Sciatic nerve (tissue), 1 donor: ENCODE measurements around the gene CCNC. TPM values are rescaled to one million over a fixed set of nuclear protein-coding genes. Genes with fewer than 3 reads are reported as not detected.

Experiments used
- total RNA-seq: library from RNA; stranded (reverse); fragmentation: NEBNext Ultra II Directional; extraction: Animal tissue kit (Norgen Biotek cat#: 25700); gene quantifications from one replicate; pipeline ENCODE4 v1.2.1, GENCODE V29; 2021
- donor health status: DM: no; HTN: no; CAD: no.

CCNC gene
- total RNA-seq, 1 donor from 2014 or later, result 32.5 TPM

Other genes with a start within 250 kb of the CCNC start
- 0.49 TPM for gene FAXC, start 219.0 kb downstream of the CCNC start, total RNA-seq
- 5.3 TPM for gene COQ3, start 174.5 kb downstream of the CCNC start, total RNA-seq
- gene PNISR, start 143.4 kb downstream of the CCNC start, total RNA-seq, result 199 TPM
- gene USP45, start 53.2 kb downstream of the CCNC start, total RNA-seq, result 18.5 TPM
- gene PRDM13, start 38.2 kb upstream of the CCNC start, total RNA-seq, result not detected